Activated CD4-positive, CD25-positive, alpha-beta regulatory T cell treated with anti-CD3 and anti-CD28 coated beads, Interleukin-2, amount 50 U/mL, for 16 hours (primary cell): Measurements from ENCODE around the gene WNT9B.

Experiments used
- DNase-seq: peaks from one replicate; pipeline ENCODE4 v3.0.0-alpha.2; 2020; ENCODE audit warnings: low read depth, low spot score

WNT9B gene

DNA sequence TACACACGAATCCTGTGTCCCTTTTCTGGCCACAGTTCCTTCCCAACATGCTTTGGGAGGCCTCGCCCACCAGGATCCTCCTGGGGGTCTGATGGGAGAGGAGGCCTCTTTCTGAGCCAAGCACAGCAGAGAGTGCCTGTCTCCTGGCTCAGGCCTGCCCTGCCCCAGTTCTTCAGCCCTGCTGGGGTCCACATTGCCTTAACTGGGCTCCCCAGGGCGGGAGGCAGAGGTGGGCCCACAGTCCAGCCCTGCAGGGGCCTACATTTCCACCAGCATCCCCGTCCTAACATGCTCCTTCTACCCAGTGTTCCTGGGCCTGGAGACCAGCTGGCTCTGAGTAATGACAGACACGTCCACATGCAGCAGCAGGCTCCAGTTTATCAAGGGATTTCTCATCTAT lies 29.6 kb downstream of the WNT9B start:
- no peak for DNase-seq

GRCh38 chr17:46882666-46883065 lies 31.3 kb downstream of the WNT9B start:
- DNase-seq: no peak

DNA sequence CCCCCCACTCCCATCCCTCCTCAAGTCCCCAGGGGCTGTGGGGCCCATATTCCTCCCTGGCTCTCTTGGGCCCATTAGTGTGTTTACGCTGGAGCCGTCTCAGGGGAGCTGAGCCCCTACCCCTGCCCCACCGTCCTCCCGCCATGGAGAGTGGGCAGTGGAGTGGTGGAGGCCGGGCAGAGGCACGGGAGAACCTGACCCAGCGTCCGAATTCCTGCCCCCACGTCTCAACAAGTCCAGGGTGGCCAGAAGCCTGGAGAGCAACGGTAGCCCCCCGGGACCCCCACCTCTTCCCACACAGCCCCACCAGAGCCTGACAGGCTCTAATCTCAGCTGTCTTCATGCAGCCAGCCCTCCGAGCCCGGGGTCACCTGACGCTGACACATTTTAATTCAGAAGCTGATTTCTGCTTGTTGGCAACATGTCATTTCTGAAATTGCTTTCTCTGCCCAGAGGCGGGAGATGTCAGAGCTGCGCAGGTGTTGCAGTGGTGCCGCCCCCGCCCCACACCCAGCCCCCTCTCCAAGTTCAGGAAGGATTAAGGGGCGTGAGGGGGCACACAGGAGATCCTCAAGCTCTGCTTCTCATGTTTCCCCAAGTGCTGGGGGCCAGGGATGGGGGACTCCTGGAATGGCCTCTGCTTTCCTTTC lies 32.6 kb downstream of the WNT9B start:
- no peak for DNase-seq

- no peak for DNase-seq
These were observed 33.2 kb downstream of the WNT9B start for GRCh38 chr17:46884552-46884951.

DNA sequence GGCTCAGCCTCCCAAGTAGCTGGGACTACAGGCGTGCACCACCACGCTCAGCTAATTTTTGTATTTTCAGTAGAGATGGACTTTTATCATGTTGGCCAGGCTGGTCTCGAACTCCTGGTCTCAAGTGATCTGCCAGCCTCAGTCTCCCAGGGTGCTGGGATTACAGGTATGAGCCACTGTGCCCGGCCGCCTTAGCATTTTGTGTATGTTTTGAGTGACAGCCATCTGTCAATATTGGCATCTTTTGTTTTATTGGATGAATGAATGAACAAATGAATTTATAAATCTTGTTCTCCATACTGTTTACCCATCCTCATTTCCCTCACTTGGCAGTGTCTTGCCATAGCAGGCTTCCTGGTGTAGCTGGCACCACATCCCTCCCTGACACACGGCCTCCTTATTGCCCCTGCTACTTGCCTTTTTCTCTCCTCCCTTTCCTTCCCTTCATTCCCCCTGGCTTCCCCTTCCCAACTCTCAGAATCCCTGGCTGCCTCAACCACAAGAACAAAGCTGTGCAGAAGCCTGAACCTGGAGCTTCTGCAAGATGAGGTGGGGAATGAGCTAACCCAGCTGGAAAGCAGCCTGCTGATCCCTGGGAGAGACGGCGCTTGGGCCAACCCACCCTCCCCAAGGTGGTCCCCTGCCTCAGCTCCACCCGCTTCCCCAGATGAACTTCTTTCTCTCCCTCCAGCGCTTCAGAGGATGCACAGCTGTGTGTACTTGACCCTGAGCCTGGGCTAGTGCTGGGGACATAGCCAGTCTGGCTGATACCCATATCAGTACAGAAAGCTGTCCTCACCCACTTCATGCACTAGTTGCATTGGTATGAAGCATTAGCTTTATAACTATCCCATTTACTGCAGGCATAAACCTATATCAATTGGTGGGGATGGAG lies 34.3 kb downstream of the WNT9B start:
- no peak for DNase-seq

- no peak for DNase-seq
These were observed 34.9 kb downstream of the WNT9B start for GRCh38 chr17:46886310-46886663.

DNA sequence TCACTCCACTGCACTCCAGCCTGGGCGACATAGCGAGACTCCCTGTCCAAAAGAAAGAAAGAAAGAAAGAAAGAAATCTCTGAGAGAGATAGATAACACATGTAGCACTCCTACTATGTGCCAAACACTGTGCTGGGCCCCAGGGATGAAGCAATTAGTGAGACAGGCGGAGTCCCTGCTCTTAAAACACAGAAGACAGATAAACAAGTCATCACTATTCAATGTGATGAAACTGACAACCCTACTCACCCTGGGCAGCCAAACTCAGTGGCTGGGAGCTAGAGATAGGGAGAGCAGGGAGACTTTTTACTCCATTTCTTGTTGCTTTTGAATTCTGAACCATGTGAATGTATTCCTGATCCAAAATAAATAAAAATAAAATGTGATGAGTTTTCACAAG lies 36.3 kb downstream of the WNT9B start:
- DNase-seq: no peak

DNA sequence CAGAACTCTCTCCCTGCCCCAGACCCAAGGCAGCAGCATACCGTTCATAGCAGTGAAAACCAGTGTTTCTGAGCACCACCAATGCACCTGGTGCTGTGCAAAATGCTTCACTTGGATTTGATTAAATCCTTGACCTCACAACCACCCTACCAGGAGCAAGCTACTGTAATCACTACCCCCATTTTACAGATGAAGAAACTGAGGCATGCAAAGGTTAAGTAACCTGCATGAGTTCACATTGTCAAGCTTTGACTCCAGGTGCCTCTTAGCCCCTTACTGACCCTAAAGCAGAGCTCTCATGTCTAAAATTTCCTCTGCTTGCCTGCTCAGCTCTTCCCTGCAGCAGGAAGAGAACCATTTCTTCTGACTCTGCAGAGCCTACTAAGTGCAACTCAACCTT lies 37.3 kb downstream of the WNT9B start:
- DNase-seq: no peak

- no peak for DNase-seq
These were observed 38.1 kb downstream of the WNT9B start for GRCh38 chr17:46889519-46889918.

DNA sequence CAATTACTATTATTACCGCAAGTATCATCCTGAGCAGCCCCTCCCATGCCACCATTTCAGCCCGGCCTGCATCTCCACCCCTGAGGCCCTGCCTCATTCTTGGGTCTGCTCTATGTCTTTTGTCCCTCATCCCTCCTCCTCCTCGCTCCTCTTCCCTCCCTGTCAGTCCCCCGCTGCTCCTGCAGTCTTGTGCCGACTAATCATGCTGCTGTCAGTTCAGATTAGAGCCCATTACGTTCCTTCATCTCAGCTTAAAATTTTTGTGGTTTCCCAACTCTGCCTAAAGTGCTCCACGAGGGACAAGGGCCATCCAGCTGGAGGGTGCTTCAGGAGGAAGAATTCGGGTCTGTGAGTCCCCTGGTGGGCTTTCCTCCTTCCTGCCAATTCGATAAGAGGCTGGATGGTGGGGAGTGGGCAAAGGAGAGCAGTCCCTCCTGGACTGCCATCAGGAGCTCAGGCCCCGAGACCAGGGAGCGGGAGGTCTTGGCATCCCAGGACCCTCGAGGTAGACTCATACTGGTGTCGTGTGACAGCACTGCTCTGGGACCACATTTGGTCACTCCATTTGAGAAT lies 38.7 kb downstream of the WNT9B start:
- DNase-seq: no peak

DNA sequence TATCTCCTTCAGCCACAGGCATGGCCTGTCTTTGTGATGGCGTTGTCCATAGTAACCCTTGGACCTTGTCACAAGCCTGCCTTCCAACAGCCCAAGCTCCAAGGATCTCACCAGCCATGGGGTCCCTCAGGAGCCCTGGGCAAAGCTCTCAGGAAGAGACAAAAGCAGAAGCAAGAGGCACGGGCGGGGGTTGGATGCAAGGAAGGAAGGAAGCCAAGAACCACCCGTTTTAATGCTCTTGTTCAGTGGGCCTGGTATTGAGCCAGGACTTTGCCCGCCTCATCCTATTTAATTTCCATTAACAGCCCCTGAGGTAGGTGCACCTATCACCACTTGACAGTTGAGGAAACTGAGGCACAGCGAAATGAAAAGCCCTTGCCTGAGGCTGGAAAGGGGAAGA lies 39.3 kb downstream of the WNT9B start:
- DNase-seq: no peak

DNA sequence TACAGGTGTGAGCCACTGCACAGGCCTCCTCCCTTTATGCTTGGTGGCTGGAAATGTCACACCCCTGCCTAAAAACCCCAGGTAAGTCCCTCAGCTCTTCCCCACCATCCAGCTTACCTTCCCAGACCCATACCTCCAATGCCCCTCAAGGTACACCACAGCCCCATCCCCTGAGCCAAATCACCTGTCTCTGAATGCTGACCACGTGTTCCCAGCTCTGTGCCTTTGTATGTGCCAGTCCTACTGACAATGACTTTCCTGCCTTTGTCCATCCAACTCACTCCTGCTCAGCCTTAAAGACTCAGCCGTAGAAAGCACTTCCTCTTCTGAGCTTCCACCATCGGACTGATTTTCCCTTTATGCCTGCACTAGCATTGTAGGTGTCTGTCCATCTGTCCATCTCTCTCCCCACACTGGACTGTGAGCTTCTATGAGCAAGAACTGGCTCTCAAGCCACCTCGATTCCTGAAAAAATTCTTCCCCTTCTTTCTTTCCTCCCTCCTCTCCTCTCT lies 40.9 kb downstream of the WNT9B start:
- DNase-seq: no peak

GRCh38 chr17:46894024-46894423 lies 42.6 kb downstream of the WNT9B start:
- DNase-seq: no peak

GRCh38 chr17:46894476-46895151 lies 43.2 kb downstream of the WNT9B start:
- DNase-seq: no peak

DNA sequence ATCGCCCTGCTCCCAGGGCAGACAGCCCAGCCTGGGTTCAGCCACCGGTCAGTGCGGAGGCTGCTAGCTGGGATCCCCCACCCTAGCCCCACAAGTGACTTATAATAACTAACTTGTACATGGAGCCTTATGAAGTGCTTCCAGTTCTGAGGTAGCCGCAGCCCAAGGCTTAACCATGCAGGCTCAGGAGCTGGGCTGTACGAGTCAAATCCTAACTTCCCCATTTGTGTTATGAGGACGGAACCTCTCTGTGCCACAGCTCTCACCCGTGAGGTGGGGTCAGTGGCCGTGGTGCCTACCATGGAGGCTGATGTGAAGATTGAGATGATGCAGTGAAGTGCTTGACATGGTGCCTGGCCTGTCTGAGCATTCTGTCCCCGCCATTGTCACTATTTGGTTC lies 43.8 kb downstream of the WNT9B start:
- DNase-seq: no peak

- DNase-seq: no peak
These were observed 45.6 kb downstream of the WNT9B start for GRCh38 chr17:46896991-46897390.

- no peak for DNase-seq
These were observed 47.0 kb downstream of the WNT9B start for GRCh38 chr17:46898364-46898763.

GRCh38 chr17:46898860-46899259 lies 47.5 kb downstream of the WNT9B start:
- no peak for DNase-seq

- DNase-seq: no peak
These were observed 49.9 kb downstream of the WNT9B start for GRCh38 chr17:46901291-46901690.

DNA sequence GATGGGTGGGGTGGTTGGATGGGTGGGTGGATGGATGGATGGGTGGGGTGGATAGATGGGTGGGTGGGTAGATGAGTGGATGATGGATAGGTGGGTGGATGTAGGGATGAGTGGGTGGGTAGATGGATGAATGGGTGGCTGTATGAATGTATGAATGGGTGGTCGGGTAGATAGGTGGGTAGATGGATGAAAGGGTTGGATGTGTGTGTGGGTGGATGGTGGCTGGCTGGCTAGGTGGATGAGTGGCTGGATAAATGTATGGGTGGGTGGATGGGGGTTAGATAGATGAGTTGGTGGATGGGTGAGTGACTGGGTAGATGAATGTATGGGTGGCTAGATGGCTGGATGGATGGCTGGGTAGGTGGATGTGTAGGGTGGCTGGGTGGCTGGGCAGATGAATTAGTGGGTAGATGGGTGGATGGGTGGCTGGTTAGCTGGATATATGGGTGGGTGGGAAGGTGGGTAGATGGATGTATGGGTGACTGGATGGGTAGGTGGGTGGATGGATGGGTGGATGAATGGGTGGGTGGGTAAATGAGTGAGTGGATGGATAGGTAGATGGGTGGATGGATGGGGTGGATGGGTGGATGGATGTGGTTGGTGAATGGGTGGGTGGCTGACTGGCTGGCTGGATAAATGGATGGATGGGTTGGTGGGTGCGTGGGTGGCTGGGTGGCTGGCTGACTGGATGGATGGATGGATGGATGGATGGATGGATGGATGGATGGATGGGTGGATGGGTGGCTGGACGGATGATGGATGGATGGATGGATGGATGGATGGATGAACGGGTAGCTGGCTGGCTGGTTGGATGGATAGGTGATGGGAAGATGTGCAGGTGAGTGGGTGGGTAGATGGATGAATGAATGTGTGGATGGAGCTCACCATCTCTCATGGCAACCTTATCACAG lies 52.6 kb downstream of the WNT9B start:
- DNase-seq: no peak

- no peak for DNase-seq
These were observed 56.8 kb downstream of the WNT9B start for GRCh38 chr17:46908068-46908737.
